HG03469 (cell line): ENCODE results near the gene RIC8B.

Source experiments
- ATAC-seq: cut with Tn5 transposase; IDR thresholded peaks from one replicate; pipeline ENCODE4 v1.9.1; 2021; ENCODE audit warnings: mild to moderate bottlenecking, moderate library complexity, moderate number of reproducible peaks; ENCODE audit not compliant: unreplicated experiment

RIC8B gene

GRCh38 chr12:106866426-106867080, 92.1 kb downstream of the RIC8B start:
- ATAC-seq: no peak

- ATAC-seq: no peak
These were observed 93.2 kb downstream of the RIC8B start for GRCh38 chr12:106867651-106868050.

- ATAC-seq: no peak
These were observed 94.7 kb downstream of the RIC8B start for GRCh38 chr12:106868982-106869700.

- no peak for ATAC-seq
These were observed 95.6 kb downstream of the RIC8B start for GRCh38 chr12:106870116-106870515.

GRCh38 chr12:106871477-106871876, 97.0 kb downstream of the RIC8B start:
- no peak for ATAC-seq

- no peak for ATAC-seq
These were observed 99.5 kb downstream of the RIC8B start for GRCh38 chr12:106873983-106874382.

- no peak for ATAC-seq
These were observed 104.3 kb downstream of the RIC8B start for GRCh38 chr12:106878804-106879203.

- no peak for ATAC-seq
These were observed 105.1 kb downstream of the RIC8B start for GRCh38 chr12:106879612-106880011.

- no peak for ATAC-seq
These were observed 108.9 kb downstream of the RIC8B start for GRCh38 chr12:106883426-106883825.

GRCh38 chr12:106885026-106885425, 110.5 kb downstream of the RIC8B start:
- ATAC-seq: no peak

- ATAC-seq: no peak
These were observed 111.2 kb downstream of the RIC8B start for GRCh38 chr12:106885541-106886249.

- no peak for ATAC-seq
These were observed 112.5 kb downstream of the RIC8B start for GRCh38 chr12:106886932-106887331.

- no peak for ATAC-seq
These were observed 114.0 kb downstream of the RIC8B start for GRCh38 chr12:106888348-106888970.

- no peak for ATAC-seq
These were observed 114.8 kb downstream of the RIC8B start for GRCh38 chr12:106889326-106889725.

GRCh38 chr12:106889950-106890626, 115.6 kb downstream of the RIC8B start:
- no peak for ATAC-seq

GRCh38 chr12:106892075-106892474, 117.6 kb downstream of the RIC8B start:
- ATAC-seq: no peak

GRCh38 chr12:106893451-106893850, 119.0 kb downstream of the RIC8B start:
- ATAC-seq: no peak

- no peak for ATAC-seq
These were observed 120.3 kb downstream of the RIC8B start for GRCh38 chr12:106894774-106895173.

GRCh38 chr12:106896603-106897002, 122.1 kb downstream of the RIC8B start:
- ATAC-seq: no peak

GRCh38 chr12:106897082-106897481, 122.6 kb downstream of the RIC8B start:
- ATAC-seq: no peak
